Measurements from ENCODE around the gene TRMT1L. TPM values are rescaled to one million over a fixed set of nuclear protein-coding genes. Genes with fewer than 3 reads are reported as not detected.

Gene TRMT1L
- total and polyA plus RNA-seq, 2 experiments from 2014 or later, result 11.7 to 30.8 TPM

GRCh38 chr1:185104083-185104482 is 52.7 kb downstream of the TRMT1L start (continued):
- TF ChIP-seq REST (IDR thresholded peaks at IDR 0.05; ENCODE audit: unreplicated experiment), result no peak

GRCh38 chr1:185096531-185096930 is 60.2 kb downstream of the TRMT1L start:
- H3K4me3 Mint-ChIP-seq, result no peak overlapping the region
- H3K9me3 Mint-ChIP-seq, result no peaks in the 10 kb centered on the region
- no peaks in the 10 kb centered on the region for H3K4me1 Mint-ChIP-seq
- Histone ChIP-seq H3F3A (replicated peaks; ENCODE audit: low read depth) (no peaks in the 10 kb centered on the region), H3K36me3 (ENCODE audit: insufficient read depth) (peaks cover 10% of the 10 kb centered on the region; the same call in 1 of the 2 replicates), H3K79me2 (replicated peaks; ENCODE audit: insufficient read depth) (0 out of 2 replicates have a peak, but pooled peaks cover 8% of the 10 kb centered on the region), H3K27me3 (ENCODE audit: insufficient read depth) (no peaks in the 10 kb centered on the region), H4K20me1 (replicated peaks; ENCODE audit: insufficient read depth) (no peaks in the 10 kb centered on the region), H3K27ac (ENCODE audit: low read depth) (no peak overlapping the region), H3K9me2 (ENCODE audit: insufficient read depth) (no peaks in the 10 kb centered on the region), H3K4me3 (no peak overlapping the region), H3K4me2 (no peak overlapping the region), H3K4me1 (ENCODE audit: insufficient read depth) (no peaks in the 10 kb centered on the region), H2AFZ (no peak overlapping the region)
- no peak for DNase-seq (ENCODE audit: low spot score)
- H3K27me3 Mint-ChIP-seq (ENCODE audit: insufficient read depth, low read depth, poor library complexity), result peaks cover 3% of the 10 kb centered on the region
- peaks cover 57% of the 10 kb centered on the region for H3K36me3 Mint-ChIP-seq (ENCODE audit: low read depth)
- no peak for ATAC-seq
- H3K27ac Mint-ChIP-seq, result no peak overlapping the region
- TF ChIP-seq CTCF (conservative IDR thresholded peaks at IDR 0.05; ENCODE audit: low read depth in 2 of 2), result no peak

- no peaks in the 10 kb centered on the region for H3F3A ChIP-seq (replicated peaks; ENCODE audit: low read depth)
- H3K79me2 ChIP-seq (replicated peaks; ENCODE audit: insufficient read depth), result peaks cover 8% of the 10 kb centered on the region; the same call in 1 of the 2 replicates
- no peaks in the 10 kb centered on the region for H3K9me2 ChIP-seq (ENCODE audit: insufficient read depth)
- 0 out of 2 replicates have a peak, but pooled peaks cover 3% of the 10 kb centered on the region for H4K20me1 ChIP-seq (replicated peaks; ENCODE audit: insufficient read depth)
- H3K27me3 ChIP-seq (ENCODE audit: insufficient read depth), result no peaks in the 10 kb centered on the region
- Mint-ChIP-seq H3K27ac (no peak overlapping the region), H3K4me1 (no peaks in the 10 kb centered on the region), H3K9me3 (no peaks in the 10 kb centered on the region), H3K27me3 (ENCODE audit: insufficient read depth, low read depth, poor library complexity) (peaks cover 3% of the 10 kb centered on the region), H3K4me3 (no peak overlapping the region), H3K36me3 (ENCODE audit: low read depth) (peaks cover 53% of the 10 kb centered on the region)
- no peak overlapping the region for H3K4me3 ChIP-seq
- no peak overlapping the region for H3K4me2 ChIP-seq
- no peaks in the 10 kb centered on the region for H3K4me1 ChIP-seq (ENCODE audit: insufficient read depth)
- peak overlapping the region; percentile 52; the same call in 1 of the 2 replicates for H3K27ac ChIP-seq (ENCODE audit: low read depth)
- DNase-seq (ENCODE audit: low spot score), result no peak
- peaks cover 11% of the 10 kb centered on the region for H3K36me3 ChIP-seq (ENCODE audit: insufficient read depth)
- ATAC-seq, result no peak
- no peak overlapping the region for H2AFZ ChIP-seq
- no peak for TF ChIP-seq CTCF (conservative IDR thresholded peaks at IDR 0.05; ENCODE audit: low read depth in 2 of 2)
- TF ChIP-seq ZNF462 (CRISPR knock-in tag; IDR thresholded peaks at IDR 0.05), result no peak
- no peak for TF ChIP-seq ZNF114 (CRISPR knock-in tag; IDR thresholded peaks at IDR 0.05)
- no peak for TF ChIP-seq CREB1 (CRISPR knock-in tag; IDR thresholded peaks at IDR 0.05; ENCODE audit: low read depth)
Observed at GRCh38 chr1:185094761-185095160, 62.0 kb downstream of the TRMT1L start.
